HG03103 (cell line): ENCODE data around the gene NUP85.
"Not testable (repeated sequence)": the region's sequence is repeated elsewhere in the genome, so short reads cannot be mapped to it uniquely, and the experiment has no call there.

ENCODE experiments used
- ATAC-seq: cut with Tn5 transposase; IDR thresholded peaks from one replicate; pipeline ENCODE4 v1.9.1; 2021; ENCODE audit warnings: low read depth; ENCODE audit not compliant: unreplicated experiment

The NUP85 gene

GRCh38 chr17:75199886-75200618, 5.4 kb upstream of the NUP85 start:
- ATAC-seq: no peak

- ATAC-seq: no peak
Observed at GRCh38 chr17:75205793-75206163, 299 bp downstream of the NUP85 start.

- not testable (repeated sequence) for ATAC-seq
Observed at GRCh38 chr17:75207050-75207407, 1.6 kb downstream of the NUP85 start.

GRCh38 chr17:75207760-75208159, 2.3 kb downstream of the NUP85 start:
- no peak for ATAC-seq

- no peak for ATAC-seq
Observed at GRCh38 chr17:75208161-75208560, 2.7 kb downstream of the NUP85 start.

- ATAC-seq: no peak
Observed at GRCh38 chr17:75209061-75209460, 3.6 kb downstream of the NUP85 start.

GRCh38 chr17:75218131-75218530, 12.7 kb downstream of the NUP85 start:
- ATAC-seq: no peak

- no peak for ATAC-seq
Observed at GRCh38 chr17:75219815-75220214, 14.3 kb downstream of the NUP85 start.

- ATAC-seq: no peak
Observed at GRCh38 chr17:75225016-75225415, 19.5 kb downstream of the NUP85 start.

- no peak for ATAC-seq
Observed at GRCh38 chr17:75227729-75228128, 22.2 kb downstream of the NUP85 start.

- ATAC-seq: no peak
Observed at GRCh38 chr17:75228305-75228704, 22.8 kb downstream of the NUP85 start.

- no peak for ATAC-seq
Observed at GRCh38 chr17:75228847-75229246, 23.4 kb downstream of the NUP85 start.

GRCh38 chr17:75231071-75231470, 25.6 kb downstream of the NUP85 start:
- ATAC-seq: no peak

GRCh38 chr17:75231741-75232464, 26.4 kb downstream of the NUP85 start:
- ATAC-seq: no peak

GRCh38 chr17:75232786-75233185, 27.3 kb downstream of the NUP85 start:
- no peak for ATAC-seq

GRCh38 chr17:75237100-75238014, 31.9 kb downstream of the NUP85 start:
- ATAC-seq: no peak

- ATAC-seq: no peak
Observed at GRCh38 chr17:75238020-75238580, 32.6 kb downstream of the NUP85 start.

- no peak for ATAC-seq
Observed at GRCh38 chr17:75238684-75239191, 33.3 kb downstream of the NUP85 start.

GRCh38 chr17:75239214-75239613, 33.7 kb downstream of the NUP85 start:
- no peak for ATAC-seq

GRCh38 chr17:75239778-75240393, 34.4 kb downstream of the NUP85 start:
- ATAC-seq: no peak
